ENCODE measurements around the gene HMCN1. TPM values are rescaled to one million over a fixed set of nuclear protein-coding genes. Genes with fewer than 3 reads are reported as not detected.

HMCN1 gene
- total RNA-seq, 3 donors from 2014 or later = 2.0 to 8.6 (median 3.4) TPM

GRCh38 chr1:186212568-186213224 lies 478.5 kb downstream of the HMCN1 start:
- H3K36me3 ChIP-seq (ENCODE audit: low read depth) = no peaks in the 10 kb centered on the region
- DNase-seq = peak in 1 of 3 donors; percentile 33
- no peaks in the 10 kb centered on the region for H3K9me3 ChIP-seq
- H3K4me3 ChIP-seq = no peak overlapping the region
- TF ChIP-seq CTCF (IDR thresholded peaks at IDR 0.05) = peak; percentile 48
- ATAC-seq = peak; percentile 81
- intact Hi-C loops (cut with DNase I, micrococcal nuclease) = loop anchor here in 1 of 2 donors (10.0 kb wide), 1 partner anchor 488 kb away; no protein-coding TSS in a partner anchor
- H3K4me1 ChIP-seq (ENCODE audit: low read depth) = no peaks in the 10 kb centered on the region

GRCh38 chr1:186213225-186213607 lies 479.0 kb downstream of the HMCN1 start:
- DNase-seq (no peak), ATAC-seq (no peak)
- Histone ChIP-seq H3K4me3 (no peak overlapping the region), H3K4me1 (ENCODE audit: low read depth) (no peaks in the 10 kb centered on the region), H3K9me3 (no peaks in the 10 kb centered on the region), H3K36me3 (ENCODE audit: low read depth) (no peaks in the 10 kb centered on the region)
- no peak for TF ChIP-seq CTCF (IDR thresholded peaks at IDR 0.05)
- intact Hi-C loops (cut with DNase I, micrococcal nuclease) = loop anchor here in 1 of 2 donors (10.0 kb wide), 1 partner anchor 488 kb away; no protein-coding TSS in a partner anchor

- Histone ChIP-seq H3K4me1 (ENCODE audit: low read depth) (no peaks in the 10 kb centered on the region), H3K9me3 (no peaks in the 10 kb centered on the region), H3K4me3 (no peak overlapping the region), H3K36me3 (ENCODE audit: low read depth) (no peaks in the 10 kb centered on the region)
- TF ChIP-seq CTCF (IDR thresholded peaks at IDR 0.05) = no peak
- no peak for ATAC-seq
- intact Hi-C loops (cut with DNase I, micrococcal nuclease) = loop anchor here in 1 of 2 donors (10.0 kb wide), 1 partner anchor 490 kb away; no protein-coding TSS in a partner anchor
- no peak for DNase-seq
Observed at GRCh38 chr1:186214791-186215190, 480.6 kb downstream of the HMCN1 start.

- ATAC-seq (no peak), DNase-seq (no peak)
- TF ChIP-seq CTCF (IDR thresholded peaks at IDR 0.05) = no peak
- no peaks in the 10 kb centered on the region for H3K9me3 ChIP-seq
- H3K36me3 ChIP-seq (ENCODE audit: low read depth) = no peaks in the 10 kb centered on the region
- no peak overlapping the region for H3K4me3 ChIP-seq
- H3K4me1 ChIP-seq (ENCODE audit: low read depth) = no peaks in the 10 kb centered on the region
- intact Hi-C loops (cut with DNase I, micrococcal nuclease) = loop anchor here in 1 of 2 donors (10.0 kb wide), 1 partner anchor 491 kb away; no protein-coding TSS in a partner anchor
Observed at GRCh38 chr1:186215636-186216035, 481.4 kb downstream of the HMCN1 start.

- H3K4me1 ChIP-seq (ENCODE audit: low read depth) = no peaks in the 10 kb centered on the region
- H3K4me3 ChIP-seq = no peak overlapping the region
- H3K9me3 ChIP-seq = no peaks in the 10 kb centered on the region
- intact Hi-C loops (cut with DNase I, micrococcal nuclease) = loop anchor here in 1 of 2 donors (10.0 kb wide), 1 partner anchor 494 kb away; no protein-coding TSS in a partner anchor
- H3K36me3 ChIP-seq (ENCODE audit: low read depth) = no peaks in the 10 kb centered on the region
- DNase-seq (no peak), ATAC-seq (no peak)
- TF ChIP-seq CTCF (IDR thresholded peaks at IDR 0.05) = no peak
Observed at GRCh38 chr1:186218654-186219352, 484.6 kb downstream of the HMCN1 start.

Data from mucosa of descending colon (tissue), 3 donors.